ENCODE data around the gene PCDHA8.
A peak's percentile ranks its signal among the peaks of the same experiment; 100 is the strongest.
"Not testable (repeated sequence)": the region's sequence is repeated elsewhere in the genome, so short reads cannot be mapped to it uniquely, and the experiment has no call there.

The PCDHA8 gene

GRCh38 chr5:140840978-140841962 lies at the start of gene PCDHA8:
Gene PCDHA8 (plus strand): TSS chr5:140841187. CDS start chr5:140841322, 135 bp downstream.
- DNase-seq, result peak; percentile 9
- in situ Hi-C loops (cut with MboI; ENCODE audit: low pct_unique_long_range_greater_than_20kb, low sequenced_read_pairs), result no loop called here

DNA sequence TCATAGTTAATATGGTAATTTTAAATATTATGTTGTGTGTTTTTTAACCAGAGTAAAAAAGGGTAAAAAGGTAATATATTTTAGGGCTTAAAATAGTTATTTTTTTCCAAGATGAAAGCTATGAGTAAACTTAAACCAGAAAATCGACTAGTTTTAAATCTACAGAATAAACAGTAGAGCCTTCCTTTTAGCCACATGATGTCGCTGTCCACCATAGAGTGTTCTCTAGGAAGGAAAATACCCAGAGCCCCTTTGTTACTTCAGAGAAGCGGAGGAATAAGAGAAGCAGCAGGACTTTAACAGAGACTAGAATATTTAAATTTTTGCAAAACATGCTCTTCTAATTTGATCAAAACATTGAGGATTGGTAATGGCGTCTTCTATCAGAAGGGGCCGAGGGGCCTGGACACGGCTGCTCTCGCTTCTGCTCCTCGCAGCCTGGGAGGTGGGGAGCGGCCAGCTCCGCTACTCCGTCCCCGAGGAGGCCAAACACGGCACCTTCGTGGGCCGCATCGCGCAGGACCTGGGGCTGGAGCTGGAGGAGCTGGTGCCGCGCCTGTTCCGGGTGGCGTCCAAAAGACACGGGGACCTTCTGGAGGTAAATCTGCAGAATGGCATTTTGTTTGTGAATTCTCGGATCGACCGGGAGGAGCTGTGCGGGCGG lies 46.3 kb upstream of the PCDHA8 start, which contains the start of gene PCDHA2:
Gene PCDHA2, plus strand, starts transcription at position 258 of the 664 bp plus-strand sequence.
- in situ Hi-C loops (cut with MboI; ENCODE audit: low pct_unique_long_range_greater_than_20kb, low sequenced_read_pairs), result no loop called here
- DNase-seq, result peak; percentile 6

DNA sequence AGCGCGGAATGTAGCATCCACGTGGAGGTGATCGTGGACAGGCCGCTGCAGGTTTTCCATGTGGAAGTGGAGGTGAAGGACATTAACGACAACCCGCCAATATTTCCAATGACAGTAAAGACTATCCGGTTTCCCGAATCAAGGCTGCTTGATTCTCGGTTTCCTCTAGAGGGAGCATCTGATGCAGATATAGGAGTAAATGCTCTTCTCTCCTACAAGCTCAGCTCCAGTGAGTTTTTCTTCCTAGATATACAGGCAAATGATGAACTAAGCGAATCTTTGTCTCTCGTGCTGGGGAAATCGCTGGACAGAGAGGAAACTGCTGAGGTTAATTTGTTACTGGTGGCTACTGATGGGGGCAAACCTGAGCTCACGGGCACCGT lies 45.7 kb upstream of the PCDHA8 start:
- in situ Hi-C loops (cut with MboI; ENCODE audit: low pct_unique_long_range_greater_than_20kb, low sequenced_read_pairs), result no loop called here
- DNase-seq, result peak; percentile 23

GRCh38 chr5:140796072-140796717 lies 44.8 kb upstream of the PCDHA8 start:
- DNase-seq; in situ Hi-C loops (cut with MboI; ENCODE audit: low pct_unique_long_range_greater_than_20kb, low sequenced_read_pairs): not testable (repeated sequence)

GRCh38 chr5:140796718-140797095 lies 44.3 kb upstream of the PCDHA8 start:
- in situ Hi-C loops (cut with MboI; ENCODE audit: low pct_unique_long_range_greater_than_20kb, low sequenced_read_pairs), result no loop called here
- no peak for DNase-seq

GRCh38 chr5:140800816-140801493 lies 40.0 kb upstream of the PCDHA8 start, which contains the start of gene PCDHA3:
Gene PCDHA3 (plus strand): TSS chr5:140801057.
- in situ Hi-C loops (cut with MboI; ENCODE audit: low pct_unique_long_range_greater_than_20kb, low sequenced_read_pairs), result no loop called here
- peak; percentile 75 for DNase-seq

- in situ Hi-C loops (cut with MboI; ENCODE audit: low pct_unique_long_range_greater_than_20kb, low sequenced_read_pairs), result no loop called here
- peak; percentile 65 for DNase-seq
These were observed 39.5 kb upstream of the PCDHA8 start for GRCh38 chr5:140801494-140801841.

DNA sequence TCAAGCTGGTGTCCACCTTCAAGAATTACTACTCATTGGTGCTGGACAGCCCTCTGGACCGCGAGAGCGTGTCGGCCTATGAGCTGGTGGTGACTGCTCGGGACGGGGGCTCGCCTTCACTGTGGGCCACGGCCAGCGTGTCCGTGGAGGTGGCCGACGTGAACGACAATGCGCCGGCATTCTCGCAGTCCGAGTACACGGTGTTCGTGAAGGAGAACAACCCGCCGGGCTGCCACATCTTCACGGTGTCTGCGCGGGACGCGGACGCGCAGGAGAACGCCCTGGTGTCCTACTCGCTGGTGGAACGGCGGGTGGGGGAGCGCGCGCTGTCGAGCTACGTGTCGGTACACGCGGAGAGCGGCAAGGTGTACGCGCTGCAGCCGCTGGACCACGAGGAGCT lies 38.6 kb upstream of the PCDHA8 start:
- DNase-seq; in situ Hi-C loops (cut with MboI; ENCODE audit: low pct_unique_long_range_greater_than_20kb, low sequenced_read_pairs): not testable (repeated sequence)

- in situ Hi-C loops (cut with MboI; ENCODE audit: low pct_unique_long_range_greater_than_20kb, low sequenced_read_pairs), result no loop called here
These were observed 38.2 kb upstream of the PCDHA8 start for GRCh38 chr5:140802781-140803271.

GRCh38 chr5:140806834-140807775 lies 33.9 kb upstream of the PCDHA8 start, which contains the start of gene PCDHA4:
Gene PCDHA4 (plus strand): TSS chr5:140807068.
- in situ Hi-C loops (cut with MboI; ENCODE audit: low pct_unique_long_range_greater_than_20kb, low sequenced_read_pairs), result no loop called here
- peak; percentile 3 for DNase-seq

More at GRCh38 chr5:140802781-140803271, 38.2 kb upstream of the PCDHA8 start:
- DNase-seq, result no peak

DNA sequence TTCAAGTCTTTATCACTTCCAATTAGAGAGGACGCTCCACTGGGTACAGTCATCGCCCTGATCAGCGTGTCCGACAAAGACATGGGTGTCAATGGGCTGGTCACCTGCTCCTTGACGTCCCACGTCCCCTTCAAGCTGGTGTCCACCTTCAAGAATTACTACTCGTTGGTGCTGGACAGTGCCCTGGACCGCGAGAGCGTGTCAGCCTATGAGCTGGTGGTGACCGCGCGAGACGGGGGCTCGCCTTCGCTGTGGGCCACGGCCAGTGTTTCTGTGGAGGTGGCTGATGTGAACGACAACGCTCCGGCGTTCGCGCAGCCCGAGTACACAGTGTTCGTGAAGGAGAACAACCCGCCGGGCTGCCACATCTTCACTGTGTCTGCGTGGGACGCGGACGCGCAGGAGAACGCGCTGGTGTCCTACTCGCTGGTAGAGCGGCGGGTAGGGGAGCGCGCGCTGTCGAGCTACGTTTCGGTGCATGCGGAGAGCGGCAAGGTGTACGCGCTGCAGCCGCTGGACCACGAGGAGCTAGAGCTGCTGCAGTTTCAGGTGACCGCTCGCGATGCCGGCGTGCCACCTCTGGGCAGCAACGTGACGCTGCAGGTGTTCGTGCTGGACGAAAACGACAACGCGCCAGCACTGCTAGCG lies 32.6 kb upstream of the PCDHA8 start:
- in situ Hi-C loops (cut with MboI; ENCODE audit: low pct_unique_long_range_greater_than_20kb, low sequenced_read_pairs); DNase-seq: not testable (repeated sequence)

DNA sequence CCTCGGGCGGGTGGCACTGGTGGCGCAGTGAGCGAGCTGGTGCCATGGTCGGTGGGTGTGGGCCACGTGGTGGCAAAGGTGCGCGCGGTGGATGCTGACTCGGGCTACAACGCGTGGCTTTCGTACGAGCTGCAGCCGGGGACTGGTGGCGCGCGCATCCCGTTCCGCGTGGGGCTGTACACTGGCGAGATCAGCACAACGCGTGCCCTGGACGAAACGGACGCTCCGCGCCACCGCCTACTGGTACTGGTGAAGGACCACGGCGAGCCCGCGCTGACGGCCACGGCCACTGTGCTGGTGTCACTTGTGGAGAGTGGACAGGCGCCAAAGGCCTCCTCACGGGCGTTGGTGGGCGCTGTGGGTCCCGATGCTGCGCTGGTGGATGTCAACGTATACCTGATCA lies 32.1 kb upstream of the PCDHA8 start:
- DNase-seq, result no peak
- in situ Hi-C loops (cut with MboI; ENCODE audit: low pct_unique_long_range_greater_than_20kb, low sequenced_read_pairs), result no loop called here

- in situ Hi-C loops (cut with MboI; ENCODE audit: low pct_unique_long_range_greater_than_20kb, low sequenced_read_pairs), result no loop called here
- DNase-seq, result peak; percentile 44
These were observed 19.4 kb upstream of the PCDHA8 start, which contains the start of gene PCDHA5 for GRCh38 chr5:140821375-140822280. Gene PCDHA5 (plus strand): TSS chr5:140821613.

DNA sequence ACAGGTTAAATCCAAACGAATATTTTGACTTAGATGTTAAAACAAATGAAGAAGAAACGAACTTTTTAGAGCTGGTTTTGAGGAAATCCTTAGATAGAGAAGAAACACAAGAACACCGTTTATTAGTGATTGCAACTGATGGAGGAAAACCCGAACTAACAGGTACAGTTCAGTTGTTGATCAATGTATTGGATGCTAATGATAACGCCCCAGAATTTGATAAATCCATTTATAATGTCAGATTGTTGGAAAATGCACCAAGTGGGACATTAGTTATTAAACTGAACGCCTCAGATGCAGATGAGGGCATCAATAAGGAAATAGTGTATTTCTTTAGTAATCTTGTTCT lies 18.7 kb upstream of the PCDHA8 start:
- in situ Hi-C loops (cut with MboI; ENCODE audit: low pct_unique_long_range_greater_than_20kb, low sequenced_read_pairs), result no loop called here
- DNase-seq, result no peak

DNA sequence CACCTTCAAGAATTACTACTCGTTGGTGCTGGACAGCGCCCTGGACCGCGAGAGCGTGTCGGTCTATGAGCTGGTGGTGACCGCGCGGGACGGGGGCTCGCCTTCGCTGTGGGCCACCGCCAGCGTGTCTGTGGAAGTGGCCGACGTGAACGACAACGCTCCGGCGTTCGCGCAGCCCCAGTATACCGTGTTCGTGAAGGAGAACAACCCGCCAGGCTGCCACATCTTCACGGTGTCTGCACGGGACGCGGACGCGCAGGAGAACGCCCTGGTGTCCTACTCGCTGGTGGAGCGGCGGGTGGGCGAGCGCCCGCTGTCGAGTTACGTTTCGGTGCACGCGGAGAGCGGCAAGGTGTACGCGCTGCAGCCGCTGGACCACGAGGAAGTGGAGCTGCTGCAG lies 18.0 kb upstream of the PCDHA8 start:
- DNase-seq; in situ Hi-C loops (cut with MboI; ENCODE audit: low pct_unique_long_range_greater_than_20kb, low sequenced_read_pairs): not testable (repeated sequence)

- in situ Hi-C loops (cut with MboI; ENCODE audit: low pct_unique_long_range_greater_than_20kb, low sequenced_read_pairs), result no loop called here
These were observed 17.5 kb upstream of the PCDHA8 start for GRCh38 chr5:140823475-140823874.

More at GRCh38 chr5:140823475-140823874, 17.5 kb upstream of the PCDHA8 start:
- no peak for DNase-seq

Measured in KBM-7 (cell line).